ENCODE data around the gene TMEM222.
A peak's percentile ranks its signal among the peaks of the same experiment; 100 is the strongest.

The TMEM222 gene

DNA sequence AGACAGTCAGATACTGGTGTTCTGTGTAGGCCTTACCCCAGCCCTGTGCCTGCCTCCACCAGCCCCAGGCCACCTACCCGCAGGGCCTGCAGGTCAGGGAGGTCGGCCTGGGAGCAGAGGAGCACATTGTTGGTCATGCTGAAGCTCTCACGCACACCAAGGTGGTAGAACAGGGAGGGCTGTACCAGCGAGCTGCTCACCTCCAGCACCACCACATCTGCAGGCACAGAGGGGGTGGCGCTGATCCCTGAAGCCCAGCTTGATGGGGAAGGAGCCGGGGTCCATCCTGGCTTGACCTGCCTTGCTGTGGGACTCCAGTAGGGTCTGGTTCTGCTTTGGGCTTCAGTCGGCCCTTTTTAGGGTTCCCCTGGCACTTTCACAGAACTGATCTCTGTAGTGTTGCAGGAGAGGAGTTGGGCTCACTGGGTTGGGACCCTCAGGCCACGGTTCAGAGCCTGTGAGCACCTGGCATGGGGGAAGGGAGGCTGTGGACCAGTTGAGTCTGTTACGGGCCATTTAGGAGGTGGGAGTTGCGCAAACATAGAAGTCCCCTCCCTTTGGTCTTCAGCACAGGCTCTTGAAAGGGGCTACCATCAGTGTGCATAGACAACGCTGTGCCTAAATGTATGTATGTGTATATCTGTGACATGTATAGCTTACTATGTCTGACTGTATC is 42.9 kb downstream of the TMEM222 start:
- Histone ChIP-seq H3K27me3 (ENCODE audit: insufficient read depth, low read length, poor library complexity, severe bottlenecking) (no peaks in the 10 kb centered on the region), H2AFZ (ENCODE audit: low read length) (peak overlapping the region; percentile 18; the same call in 1 of the 2 replicates), H3K9me3 (ENCODE audit: insufficient read depth, low read depth, low read length) (no peaks in the 10 kb centered on the region), H3K4me3 (ENCODE audit: low read length, poor library complexity, severe bottlenecking) (peak overlapping the region; percentile 83), H3K79me2 (ENCODE audit: insufficient read depth, low read length) (no peaks in the 10 kb centered on the region), H3F3A (ENCODE audit: low read depth) (no peaks in the 10 kb centered on the region), H3K4me1 (ENCODE audit: insufficient read depth, low read length, poor library complexity, severe bottlenecking) (peaks cover 26% of the 10 kb centered on the region), H3K36me3 (ENCODE audit: insufficient read depth, low read length) (no peaks in the 10 kb centered on the region), H3K9me2 (replicated peaks; ENCODE audit: low read depth, low read length) (no peaks in the 10 kb centered on the region), H3K9ac (ENCODE audit: low read depth, low read length, poor library complexity, severe bottlenecking) (peak overlapping the region; percentile 72), H4K20me1 (ENCODE audit: insufficient read depth, low read length, poor library complexity, severe bottlenecking) (no peaks in the 10 kb centered on the region), H3K4me2 (ENCODE audit: low read depth, low read length, poor library complexity, severe bottlenecking) (peak overlapping the region; percentile 88)
- TF ChIP-seq CTCF (conservative IDR thresholded peaks at IDR 0.05; ENCODE audit: low read length) = no peak
- TF ChIP-seq EZH2phosphoT487 (IDR thresholded peaks at IDR 0.05; ENCODE audit: borderline replicate concordance) = no peak

- peak overlapping the region; percentile 83 for H3K4me3 ChIP-seq (ENCODE audit: low read length, poor library complexity, severe bottlenecking)
- peak overlapping the region; percentile 81 for H2AFZ ChIP-seq (ENCODE audit: low read length)
- H3K9ac ChIP-seq (ENCODE audit: low read depth, low read length, poor library complexity, severe bottlenecking) = peak overlapping the region; percentile 72
Observed at GRCh38 chr1:27365372-27366112, 43.6 kb downstream of the TMEM222 start.

DNA sequence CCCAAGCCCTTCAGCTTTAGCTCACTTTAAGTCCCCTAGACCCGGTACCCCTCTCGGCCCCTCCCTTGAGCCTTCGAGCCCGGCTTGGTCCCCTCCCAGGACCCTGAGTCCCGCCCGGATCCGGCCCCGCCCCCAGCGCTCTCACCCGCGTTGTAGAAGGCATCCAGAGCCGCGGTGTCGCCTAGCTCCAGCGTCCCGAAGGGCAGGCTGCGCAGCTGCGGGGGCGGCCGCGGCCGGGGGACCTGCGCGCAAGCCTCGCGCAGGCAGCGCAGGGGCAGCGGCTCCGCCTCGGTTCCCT is 44.1 kb downstream of the TMEM222 start:
- peaks cover 26% of the 10 kb centered on the region for H3K4me1 ChIP-seq (ENCODE audit: insufficient read depth, low read length, poor library complexity, severe bottlenecking)
- TF ChIP-seq CTCF (conservative IDR thresholded peaks at IDR 0.05; ENCODE audit: low read length) (no peak), EZH2phosphoT487 (IDR thresholded peaks at IDR 0.05; ENCODE audit: borderline replicate concordance) (no peak)
- H3K27me3 ChIP-seq (ENCODE audit: insufficient read depth, low read length, poor library complexity, severe bottlenecking) = no peaks in the 10 kb centered on the region
- H4K20me1 ChIP-seq (ENCODE audit: insufficient read depth, low read length, poor library complexity, severe bottlenecking) = no peaks in the 10 kb centered on the region
- H3K4me2 ChIP-seq (ENCODE audit: low read depth, low read length, poor library complexity, severe bottlenecking) = peak overlapping the region; percentile 88
- peak overlapping the region; percentile 81 for H2AFZ ChIP-seq (ENCODE audit: low read length)
- H3K9ac ChIP-seq (ENCODE audit: low read depth, low read length, poor library complexity, severe bottlenecking) = peak overlapping the region; percentile 72
- H3K9me3 ChIP-seq (ENCODE audit: insufficient read depth, low read depth, low read length) = no peaks in the 10 kb centered on the region
- no peaks in the 10 kb centered on the region for H3K9me2 ChIP-seq (replicated peaks; ENCODE audit: low read depth, low read length)
- H3F3A ChIP-seq (ENCODE audit: low read depth) = no peaks in the 10 kb centered on the region
- no peaks in the 10 kb centered on the region for H3K79me2 ChIP-seq (ENCODE audit: insufficient read depth, low read length)
- peak overlapping the region; percentile 83 for H3K4me3 ChIP-seq (ENCODE audit: low read length, poor library complexity, severe bottlenecking)
- no peaks in the 10 kb centered on the region for H3K36me3 ChIP-seq (ENCODE audit: insufficient read depth, low read length)

More at GRCh38 chr1:27365372-27366112, 43.6 kb downstream of the TMEM222 start:
- H3K4me2 ChIP-seq (ENCODE audit: low read depth, low read length, poor library complexity, severe bottlenecking) = peak overlapping the region; percentile 88
- no peaks in the 10 kb centered on the region for H3K9me3 ChIP-seq (ENCODE audit: insufficient read depth, low read depth, low read length)
- H3K4me1 ChIP-seq (ENCODE audit: insufficient read depth, low read length, poor library complexity, severe bottlenecking) = peaks cover 26% of the 10 kb centered on the region
- H3F3A ChIP-seq (ENCODE audit: low read depth) = no peaks in the 10 kb centered on the region
- H3K79me2 ChIP-seq (ENCODE audit: insufficient read depth, low read length) = no peaks in the 10 kb centered on the region
- TF ChIP-seq EZH2phosphoT487 (IDR thresholded peaks at IDR 0.05; ENCODE audit: borderline replicate concordance) (no peak), CTCF (conservative IDR thresholded peaks at IDR 0.05; ENCODE audit: low read length) (no peak)
- no peaks in the 10 kb centered on the region for H4K20me1 ChIP-seq (ENCODE audit: insufficient read depth, low read length, poor library complexity, severe bottlenecking)
- no peaks in the 10 kb centered on the region for H3K27me3 ChIP-seq (ENCODE audit: insufficient read depth, low read length, poor library complexity, severe bottlenecking)
- no peaks in the 10 kb centered on the region for H3K36me3 ChIP-seq (ENCODE audit: insufficient read depth, low read length)
- H3K9me2 ChIP-seq (replicated peaks; ENCODE audit: low read depth, low read length) = no peaks in the 10 kb centered on the region

Measured in Loucy (cell line).